SK-N-SH treated with all-trans-retinoic acid at 6 μM for 48 hours (cell line): ENCODE measurements around the gene CLEC4E.

ENCODE experiments used
- CREB5 ChIP-seq: fragments of 250-450 bp; sonication (Bioruptor Pico); IDR thresholded peaks from 2 replicates; pipeline ENCODE4 v1.5.1; 2020; ENCODE audit warnings: low read depth, mild to moderate bottlenecking, moderate library complexity
- ISL1 ChIP-seq: fragments of 250-450 bp; sonication (Bioruptor Pico); IDR thresholded peaks from 2 replicates; pipeline ENCODE4 v2.1.2; 2022; ENCODE audit warnings: mild to moderate bottlenecking, moderate library complexity
- RARB ChIP-seq: fragments of 250-450 bp; sonication (Bioruptor Pico); IDR thresholded peaks from 2 replicates; pipeline ENCODE4 v1.8.0; 2021; ENCODE audit warnings: mild to moderate bottlenecking, moderate library complexity
- TCF4 ChIP-seq: fragments of 250-450 bp; sonication (Bioruptor Pico); IDR thresholded peaks from 2 replicates; pipeline ENCODE4 v1.8.0; 2021; ENCODE audit warnings: mild to moderate bottlenecking, moderate library complexity, borderline replicate concordance
- ZFP3 ChIP-seq: fragments of 250-450 bp; sonication (Bioruptor Pico); IDR thresholded peaks from 2 replicates; pipeline ENCODE4 v1.5.0; 2020; ENCODE audit warnings: mild to moderate bottlenecking, moderate library complexity
- ZNF565 ChIP-seq: fragments of 450-650 bp; formaldehyde crosslinking; conservative IDR thresholded peaks from 2 replicates; pipeline ENCODE4 v1.5.0; 2020; ENCODE audit warnings: low read depth, mild to moderate bottlenecking, moderate library complexity
- ZNF8 ChIP-seq: fragments of 450-650 bp; formaldehyde crosslinking; IDR thresholded peaks from 2 replicates; pipeline ENCODE4 v1.5.0; 2020; ENCODE audit warnings: mild to moderate bottlenecking, moderate library complexity

- no peak for TF ChIP-seq RARB (CRISPR knock-in tag)
- TF ChIP-seq ZNF8 (CRISPR knock-in tag): no peak
- no peak for TF ChIP-seq ZFP3
- no peak for TF ChIP-seq ISL1 (CRISPR knock-in tag)
- TF ChIP-seq TCF4 (CRISPR knock-in tag): no peak
- TF ChIP-seq ZNF565 (CRISPR knock-in tag): no peak
- TF ChIP-seq CREB5 (CRISPR knock-in tag): no peak
Observed at GRCh38 chr12:8549381-8549780, 8.7 kb upstream of the CLEC4E start.
